Activated T-cell treated with anti-CD3 and anti-CD28 coated beads, Interleukin-2, amount 50 U/mL, for 4 hours (primary cell): ENCODE measurements around the gene BCAS4. TPM values are rescaled to one million over a fixed set of nuclear protein-coding genes. Genes with fewer than 3 reads are reported as not detected.
"Not testable (repeated sequence)": the region's sequence is repeated elsewhere in the genome, so short reads cannot be mapped to it uniquely, and the experiment has no call there.

Experiments
- ATAC-seq, 2 donors: fragments of 200-7000 bp; cut with Tn5 transposase; one replicate each; pipeline ENCODE4 v1.10.0; 2021
- DNase-seq: peaks from one replicate; pipeline ENCODE4 v3.0.0-alpha.2; 2020
- H3K27me3 Mint-ChIP-seq: one replicate; pipeline ENCODE4 v1.8.0; 2021; ENCODE audit warnings: low read depth, mixed read lengths
- H3K36me3 Mint-ChIP-seq: one replicate; pipeline ENCODE4 v1.8.0; 2022; ENCODE audit warnings: mixed read lengths; ENCODE audit not compliant: insufficient read depth
- H3K4me1 Mint-ChIP-seq: one replicate; pipeline ENCODE4 v1.8.0; 2021; ENCODE audit warnings: low read depth, mixed read lengths
- H3K4me3 Mint-ChIP-seq: one replicate; pipeline ENCODE4 v1.8.0; 2021; ENCODE audit warnings: mild to moderate bottlenecking, moderate library complexity, mixed read lengths
- H3K9me3 Mint-ChIP-seq: one replicate; pipeline ENCODE4 v1.8.0; 2021; ENCODE audit warnings: mixed read lengths
- total RNA-seq, 3 donors: library from RNA; stranded (reverse); gene quantifications; one replicate each; pipeline ENCODE4 v1.2.1, GENCODE V29; 2021

The BCAS4 gene
- total RNA-seq, 3 donors from 2014 or later = 10.2 to 13.6 (median 12.7) TPM

- Mint-ChIP-seq H3K36me3 (peaks cover 1% of the 10 kb centered on the region), H3K27me3 (no peaks in the 10 kb centered on the region), H3K4me1 (peaks cover 23% of the 10 kb centered on the region), H3K4me3 (no peak overlapping the region), H3K9me3 (no peaks in the 10 kb centered on the region)
- DNase-seq = no peak
- no peak for ATAC-seq
Measured at GRCh38 chr20:50799890-50800550, 5.2 kb downstream of the BCAS4 start.

- H3K4me1 Mint-ChIP-seq = peaks cover 28% of the 10 kb centered on the region
- not testable (repeated sequence) for H3K9me3 Mint-ChIP-seq, H3K36me3 Mint-ChIP-seq, ATAC-seq, H3K27me3 Mint-ChIP-seq, DNase-seq, H3K4me3 Mint-ChIP-seq
Measured at GRCh38 chr20:50800986-50801746, 6.3 kb downstream of the BCAS4 start.

GRCh38 chr20:50801747-50802125 is 6.9 kb downstream of the BCAS4 start:
- DNase-seq (no peak), ATAC-seq (no peak)
- Mint-ChIP-seq H3K36me3 (peaks cover 1% of the 10 kb centered on the region), H3K4me1 (peaks cover 30% of the 10 kb centered on the region), H3K27me3 (no peaks in the 10 kb centered on the region), H3K4me3 (no peak overlapping the region), H3K9me3 (no peaks in the 10 kb centered on the region)

- ATAC-seq (no peak), DNase-seq (no peak)
- Mint-ChIP-seq H3K9me3 (no peaks in the 10 kb centered on the region), H3K4me3 (no peak overlapping the region), H3K36me3 (peaks cover 1% of the 10 kb centered on the region), H3K27me3 (no peaks in the 10 kb centered on the region), H3K4me1 (peaks cover 27% of the 10 kb centered on the region)
Measured at GRCh38 chr20:50802289-50802688, 7.4 kb downstream of the BCAS4 start.

- no peaks in the 10 kb centered on the region for H3K36me3 Mint-ChIP-seq
- DNase-seq (no peak), ATAC-seq (peak; percentile 73 to 80)
- H3K4me1 Mint-ChIP-seq = peaks cover 25% of the 10 kb centered on the region
- H3K9me3 Mint-ChIP-seq = no peaks in the 10 kb centered on the region
- H3K4me3 Mint-ChIP-seq = peak overlapping the region; percentile 60
- no peaks in the 10 kb centered on the region for H3K27me3 Mint-ChIP-seq
Measured at GRCh38 chr20:50804437-50805348, 9.8 kb downstream of the BCAS4 start.

GRCh38 chr20:50805349-50805684 is 10.5 kb downstream of the BCAS4 start:
- DNase-seq (no peak), ATAC-seq (no peak)
- H3K36me3 Mint-ChIP-seq = no peaks in the 10 kb centered on the region
- H3K4me3 Mint-ChIP-seq = peak overlapping the region; percentile 60
- peaks cover 22% of the 10 kb centered on the region for H3K4me1 Mint-ChIP-seq
- no peaks in the 10 kb centered on the region for H3K27me3 Mint-ChIP-seq
- no peaks in the 10 kb centered on the region for H3K9me3 Mint-ChIP-seq

GRCh38 chr20:50806126-50806768 is 11.4 kb downstream of the BCAS4 start:
- H3K9me3 Mint-ChIP-seq = no peaks in the 10 kb centered on the region
- H3K4me1 Mint-ChIP-seq = peaks cover 27% of the 10 kb centered on the region
- no peaks in the 10 kb centered on the region for H3K36me3 Mint-ChIP-seq
- H3K4me3 Mint-ChIP-seq = no peak overlapping the region
- no peak for DNase-seq
- ATAC-seq = no peak
- no peaks in the 10 kb centered on the region for H3K27me3 Mint-ChIP-seq

GRCh38 chr20:50810063-50810462 is 15.2 kb downstream of the BCAS4 start:
- ATAC-seq (no peak), DNase-seq (no peak)
- Mint-ChIP-seq H3K4me1 (peaks cover 21% of the 10 kb centered on the region), H3K27me3 (no peaks in the 10 kb centered on the region), H3K4me3 (no peak overlapping the region), H3K36me3 (no peaks in the 10 kb centered on the region), H3K9me3 (no peaks in the 10 kb centered on the region)

- peaks cover 22% of the 10 kb centered on the region for H3K4me1 Mint-ChIP-seq
- ATAC-seq = no peak
Measured at GRCh38 chr20:50810842-50811241, 16.0 kb downstream of the BCAS4 start.

GRCh38 chr20:50813101-50813643 is 18.3 kb downstream of the BCAS4 start:
- H3K9me3 Mint-ChIP-seq = no peaks in the 10 kb centered on the region
- no peak for DNase-seq
- no peak for ATAC-seq
- H3K36me3 Mint-ChIP-seq = no peaks in the 10 kb centered on the region
- H3K4me1 Mint-ChIP-seq = peaks cover 26% of the 10 kb centered on the region
- H3K4me3 Mint-ChIP-seq = no peak overlapping the region
- H3K27me3 Mint-ChIP-seq = no peaks in the 10 kb centered on the region

More at GRCh38 chr20:50810842-50811241, 16.0 kb downstream of the BCAS4 start:
- DNase-seq = no peak
- H3K27me3 Mint-ChIP-seq = no peaks in the 10 kb centered on the region
- H3K36me3 Mint-ChIP-seq = no peaks in the 10 kb centered on the region
- H3K9me3 Mint-ChIP-seq = no peaks in the 10 kb centered on the region
- H3K4me3 Mint-ChIP-seq = no peak overlapping the region

GRCh38 chr20:50813801-50814200 is 18.9 kb downstream of the BCAS4 start:
- peaks cover 32% of the 10 kb centered on the region for H3K4me1 Mint-ChIP-seq
- DNase-seq (no peak), ATAC-seq (no peak)
- H3K4me3 Mint-ChIP-seq = no peak overlapping the region
- peaks cover 3% of the 10 kb centered on the region for H3K9me3 Mint-ChIP-seq
- no peaks in the 10 kb centered on the region for H3K27me3 Mint-ChIP-seq
- peaks cover 4% of the 10 kb centered on the region for H3K36me3 Mint-ChIP-seq

GRCh38 chr20:50814438-50815161 is 19.7 kb downstream of the BCAS4 start:
- no peak for ATAC-seq
- DNase-seq = no peak
- no peak overlapping the region for H3K4me3 Mint-ChIP-seq
- peaks cover 34% of the 10 kb centered on the region for H3K4me1 Mint-ChIP-seq
- no peaks in the 10 kb centered on the region for H3K27me3 Mint-ChIP-seq
- peaks cover 3% of the 10 kb centered on the region for H3K9me3 Mint-ChIP-seq
- peaks cover 4% of the 10 kb centered on the region for H3K36me3 Mint-ChIP-seq

GRCh38 chr20:50815162-50815989 is 20.5 kb downstream of the BCAS4 start:
- Mint-ChIP-seq H3K27me3 (no peaks in the 10 kb centered on the region), H3K4me3 (peak overlapping the region; percentile 65), H3K36me3 (peaks cover 11% of the 10 kb centered on the region), H3K4me1 (peaks cover 37% of the 10 kb centered on the region), H3K9me3 (peaks cover 3% of the 10 kb centered on the region)
- ATAC-seq (peak; percentile 42 to 44), DNase-seq (no peak)
